ENCODE results near the gene DGKB.

The DGKB gene

DNA sequence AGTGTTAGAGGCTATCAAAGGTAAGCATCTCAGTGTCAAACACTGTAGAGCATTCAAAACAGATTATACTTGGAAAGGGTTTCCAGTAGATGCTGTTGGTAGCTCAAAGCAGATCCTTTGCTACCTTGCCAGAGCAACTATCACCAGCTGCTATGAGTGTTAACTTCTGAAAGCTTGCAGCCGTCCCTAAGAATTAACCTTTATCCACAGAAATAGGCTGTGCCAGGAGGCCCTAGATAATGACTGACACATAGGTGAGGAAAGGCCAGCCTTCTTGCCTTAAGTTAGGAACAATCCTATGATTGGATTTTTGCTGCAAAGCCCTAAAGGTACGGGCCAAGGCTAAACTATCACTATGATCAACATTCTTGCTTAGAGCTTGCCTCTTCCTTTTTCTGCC lies 263.2 kb downstream of the DGKB start:
- DNase-seq (ENCODE audit: low spot score in 2 of 2), result no peak
- Histone ChIP-seq H3K27me3 (ENCODE audit: low read depth) (no peaks in the 10 kb centered on the region), H3K4me3 (no peak overlapping the region), H3K9me3 (no peaks in the 10 kb centered on the region), H3K36me3 (replicated peaks) (no peaks in the 10 kb centered on the region), H3K4me1 (no peaks in the 10 kb centered on the region)
- in situ Hi-C loops (cut with MboI; ENCODE audit: low sequenced_read_pairs), result no loop called here

DNA sequence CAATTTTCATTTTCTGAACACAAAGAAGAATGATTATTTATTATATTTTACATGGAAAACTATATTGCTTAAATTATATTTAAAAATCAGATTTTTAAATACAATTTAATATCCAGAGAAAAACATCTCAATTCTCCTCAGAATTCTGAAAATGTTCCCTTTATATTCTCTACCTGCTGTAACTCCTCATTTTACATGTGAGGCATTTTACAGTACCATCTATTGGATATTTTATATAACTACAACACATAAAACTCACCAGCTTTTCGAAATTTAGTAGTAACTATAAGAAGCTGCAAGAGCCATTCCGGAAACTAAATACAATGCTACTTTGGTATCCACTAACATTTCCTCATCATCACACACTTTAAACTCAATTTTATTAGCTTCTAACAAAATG lies 264.6 kb downstream of the DGKB start:
- Histone ChIP-seq H3K4me3 (no peak overlapping the region), H3K4me1 (no peaks in the 10 kb centered on the region), H3K9me3 (no peaks in the 10 kb centered on the region), H3K36me3 (replicated peaks) (no peaks in the 10 kb centered on the region), H3K27me3 (ENCODE audit: low read depth) (no peaks in the 10 kb centered on the region; the same call in 1 of the 2 replicates)
- in situ Hi-C loops (cut with MboI; ENCODE audit: low sequenced_read_pairs), result no loop called here
- DNase-seq (ENCODE audit: low spot score in 2 of 2), result no peak

GRCh38 chr7:14635955-14636354 lies 266.6 kb downstream of the DGKB start:
- no peaks in the 10 kb centered on the region; the same call in 1 of the 2 replicates for H3K27me3 ChIP-seq (ENCODE audit: low read depth)
- no peaks in the 10 kb centered on the region for H3K36me3 ChIP-seq (replicated peaks)
- no peak for DNase-seq (ENCODE audit: low spot score in 2 of 2)
- in situ Hi-C loops (cut with MboI; ENCODE audit: low sequenced_read_pairs), result no loop called here
- no peaks in the 10 kb centered on the region for H3K4me1 ChIP-seq
- no peaks in the 10 kb centered on the region for H3K9me3 ChIP-seq
- no peak overlapping the region for H3K4me3 ChIP-seq

- in situ Hi-C loops (cut with MboI; ENCODE audit: low sequenced_read_pairs), result no loop called here
These were observed 272.5 kb downstream of the DGKB start for GRCh38 chr7:14630048-14630447.

DNA sequence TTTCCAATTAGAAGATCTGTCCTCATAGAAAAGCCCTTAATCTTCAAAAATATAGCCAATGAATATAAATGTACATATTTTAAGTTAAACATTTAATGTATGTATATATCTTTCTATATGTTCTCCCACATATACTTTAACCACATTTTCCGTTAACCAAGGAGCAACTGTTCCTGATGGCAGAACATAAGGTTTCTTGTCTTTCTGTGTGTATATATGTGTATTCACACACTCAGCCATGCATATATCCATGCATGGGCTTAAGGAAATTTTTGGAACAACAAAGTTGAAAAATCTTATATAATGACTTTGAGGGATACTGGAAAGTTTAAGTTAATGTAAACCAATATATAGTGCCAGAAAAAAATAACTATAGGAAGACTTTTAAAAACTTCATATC lies 274.0 kb downstream of the DGKB start:
- Histone ChIP-seq H3K9me3 (no peaks in the 10 kb centered on the region), H3K36me3 (replicated peaks) (no peaks in the 10 kb centered on the region), H3K4me1 (no peaks in the 10 kb centered on the region), H3K4me3 (no peak overlapping the region), H3K27me3 (ENCODE audit: low read depth) (no peaks in the 10 kb centered on the region; the same call in 1 of the 2 replicates)
- in situ Hi-C loops (cut with MboI; ENCODE audit: low sequenced_read_pairs), result no loop called here
- DNase-seq (ENCODE audit: low spot score in 2 of 2), result no peak

More at GRCh38 chr7:14630048-14630447, 272.5 kb downstream of the DGKB start:
- no peaks in the 10 kb centered on the region; the same call in 1 of the 2 replicates for H3K27me3 ChIP-seq (ENCODE audit: low read depth)
- no peak overlapping the region for H3K4me3 ChIP-seq
- H3K4me1 ChIP-seq, result no peaks in the 10 kb centered on the region
- H3K36me3 ChIP-seq (replicated peaks), result no peaks in the 10 kb centered on the region
- no peaks in the 10 kb centered on the region for H3K9me3 ChIP-seq
- no peak for DNase-seq (ENCODE audit: low spot score in 2 of 2)

- Histone ChIP-seq H3K9me3 (no peaks in the 10 kb centered on the region), H3K27me3 (ENCODE audit: low read depth) (no peaks in the 10 kb centered on the region), H3K4me3 (no peak overlapping the region), H3K36me3 (replicated peaks) (no peaks in the 10 kb centered on the region), H3K4me1 (no peaks in the 10 kb centered on the region)
- DNase-seq (ENCODE audit: low spot score in 2 of 2), result no peak
- in situ Hi-C loops (cut with MboI; ENCODE audit: low sequenced_read_pairs), result no loop called here
These were observed 276.5 kb downstream of the DGKB start for GRCh38 chr7:14626076-14626475.

GRCh38 chr7:14622559-14622958 lies 280.0 kb downstream of the DGKB start:
- Histone ChIP-seq H3K4me3 (no peak overlapping the region), H3K9me3 (no peaks in the 10 kb centered on the region), H3K4me1 (no peaks in the 10 kb centered on the region), H3K36me3 (replicated peaks) (no peaks in the 10 kb centered on the region), H3K27me3 (ENCODE audit: low read depth) (no peaks in the 10 kb centered on the region)
- in situ Hi-C loops (cut with MboI; ENCODE audit: low sequenced_read_pairs), result no loop called here
- no peak for DNase-seq (ENCODE audit: low spot score in 2 of 2)

- DNase-seq (ENCODE audit: low spot score in 2 of 2), result no peak
- H3K4me3 ChIP-seq, result no peak overlapping the region
- in situ Hi-C loops (cut with MboI; ENCODE audit: low sequenced_read_pairs), result no loop called here
These were observed 296.4 kb downstream of the DGKB start for GRCh38 chr7:14606101-14606500.

DNA sequence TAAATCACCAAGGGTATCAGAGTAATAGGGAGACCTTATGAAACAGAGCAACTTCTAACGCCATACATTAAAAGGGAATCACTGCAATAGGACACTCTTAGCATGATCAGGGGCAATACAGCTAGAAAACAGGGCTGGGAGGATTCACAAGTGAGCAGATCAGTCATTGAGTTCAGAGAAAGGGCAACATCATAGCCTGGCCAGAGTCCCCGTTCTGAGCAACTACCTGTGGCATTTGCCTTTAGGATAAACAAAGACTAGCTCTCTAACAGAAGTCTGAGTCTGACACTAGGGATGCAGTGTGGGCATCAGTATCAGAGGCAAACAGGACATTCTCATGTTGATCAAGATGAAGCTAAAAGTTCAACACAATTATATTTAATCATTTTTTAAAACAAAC lies 297.9 kb downstream of the DGKB start:
- H3K9me3 ChIP-seq, result no peaks in the 10 kb centered on the region
- no peaks in the 10 kb centered on the region for H3K36me3 ChIP-seq (replicated peaks)
- DNase-seq (ENCODE audit: low spot score in 2 of 2), result no peak
- in situ Hi-C loops (cut with MboI; ENCODE audit: low sequenced_read_pairs), result no loop called here
- H3K4me3 ChIP-seq, result no peak overlapping the region
- H3K27me3 ChIP-seq (ENCODE audit: low read depth), result no peaks in the 10 kb centered on the region
- H3K4me1 ChIP-seq, result no peaks in the 10 kb centered on the region

More at GRCh38 chr7:14606101-14606500, 296.4 kb downstream of the DGKB start:
- no peaks in the 10 kb centered on the region for H3K27me3 ChIP-seq (ENCODE audit: low read depth)
- H3K36me3 ChIP-seq (replicated peaks), result no peaks in the 10 kb centered on the region
- no peaks in the 10 kb centered on the region for H3K4me1 ChIP-seq
- no peaks in the 10 kb centered on the region for H3K9me3 ChIP-seq

- H3K4me1 ChIP-seq, result no peaks in the 10 kb centered on the region
- no peaks in the 10 kb centered on the region for H3K36me3 ChIP-seq (replicated peaks)
- no peaks in the 10 kb centered on the region for H3K27me3 ChIP-seq (ENCODE audit: low read depth)
- in situ Hi-C loops (cut with MboI; ENCODE audit: low sequenced_read_pairs), result no loop called here
- no peak overlapping the region for H3K4me3 ChIP-seq
- no peak for DNase-seq (ENCODE audit: low spot score in 2 of 2)
- H3K9me3 ChIP-seq, result no peaks in the 10 kb centered on the region
These were observed 299.7 kb downstream of the DGKB start for GRCh38 chr7:14602851-14603250.

DNA sequence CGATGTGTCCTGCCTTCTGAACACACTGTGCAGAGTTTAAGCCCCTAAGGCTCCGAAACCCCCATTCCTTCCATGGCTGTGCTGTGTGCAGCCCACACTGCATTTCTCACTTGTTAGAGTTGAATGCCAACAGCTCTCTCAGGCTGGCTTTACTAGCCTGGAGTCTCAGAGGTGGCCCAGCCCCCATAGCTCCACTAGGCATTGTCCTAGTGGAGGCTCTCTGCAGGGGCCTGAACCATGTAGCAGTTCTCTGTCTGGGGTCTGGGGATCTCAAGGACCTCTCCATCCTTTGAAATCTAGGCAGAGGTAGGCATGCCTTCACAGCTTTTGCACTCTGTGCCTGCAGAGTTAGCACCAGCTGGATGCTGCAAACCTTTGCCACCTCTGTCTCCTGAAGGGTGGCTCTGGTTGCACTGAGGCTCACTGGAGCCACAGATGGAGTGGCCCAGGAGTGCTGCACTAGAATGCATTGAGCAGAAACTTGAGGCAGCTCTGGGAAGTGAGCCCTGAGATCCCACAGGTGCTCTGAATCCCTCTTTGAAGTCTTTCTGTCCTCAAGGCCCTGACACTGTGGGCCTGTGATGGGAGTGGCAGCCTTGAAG lies 301.7 kb downstream of the DGKB start:
- no peak for DNase-seq (ENCODE audit: low spot score in 2 of 2)
- no peaks in the 10 kb centered on the region for H3K9me3 ChIP-seq
- H3K4me1 ChIP-seq, result no peaks in the 10 kb centered on the region
- H3K27me3 ChIP-seq (ENCODE audit: low read depth), result no peaks in the 10 kb centered on the region
- H3K36me3 ChIP-seq (replicated peaks), result no peaks in the 10 kb centered on the region
- no peak overlapping the region for H3K4me3 ChIP-seq
- in situ Hi-C loops (cut with MboI; ENCODE audit: low sequenced_read_pairs), result no loop called here

DNA sequence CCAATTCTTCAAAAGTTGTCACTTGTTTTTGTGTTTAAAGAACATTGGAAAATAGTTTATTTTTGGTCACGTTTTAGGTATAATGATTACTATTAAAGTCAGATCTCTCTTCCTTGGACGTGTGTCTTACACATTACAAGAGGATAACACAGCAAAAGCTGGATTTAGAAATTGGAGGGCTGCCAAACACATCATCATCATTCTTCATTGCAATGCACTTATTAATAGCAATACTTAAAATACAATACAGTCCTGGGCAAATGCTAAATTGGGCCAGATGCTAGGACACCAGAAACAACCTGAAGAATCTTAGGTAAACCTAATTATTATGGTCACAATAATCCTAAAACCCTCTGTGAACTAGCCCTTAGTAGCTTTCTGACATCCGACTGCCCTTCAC lies 303.6 kb downstream of the DGKB start:
- no peak overlapping the region for H3K4me3 ChIP-seq
- DNase-seq (ENCODE audit: low spot score in 2 of 2), result no peak
- H3K27me3 ChIP-seq (ENCODE audit: low read depth), result no peaks in the 10 kb centered on the region
- no peaks in the 10 kb centered on the region for H3K4me1 ChIP-seq
- in situ Hi-C loops (cut with MboI; ENCODE audit: low sequenced_read_pairs), result no loop called here
- no peaks in the 10 kb centered on the region for H3K36me3 ChIP-seq (replicated peaks)
- no peaks in the 10 kb centered on the region for H3K9me3 ChIP-seq

- H3K36me3 ChIP-seq (replicated peaks), result no peaks in the 10 kb centered on the region
- no peaks in the 10 kb centered on the region for H3K4me1 ChIP-seq
- no peak overlapping the region for H3K4me3 ChIP-seq
- no peaks in the 10 kb centered on the region for H3K9me3 ChIP-seq
- no peaks in the 10 kb centered on the region for H3K27me3 ChIP-seq (ENCODE audit: low read depth)
- no peak for DNase-seq (ENCODE audit: low spot score in 2 of 2)
- in situ Hi-C loops (cut with MboI; ENCODE audit: low sequenced_read_pairs), result no loop called here
These were observed 306.1 kb downstream of the DGKB start for GRCh38 chr7:14596421-14596820.

DNA sequence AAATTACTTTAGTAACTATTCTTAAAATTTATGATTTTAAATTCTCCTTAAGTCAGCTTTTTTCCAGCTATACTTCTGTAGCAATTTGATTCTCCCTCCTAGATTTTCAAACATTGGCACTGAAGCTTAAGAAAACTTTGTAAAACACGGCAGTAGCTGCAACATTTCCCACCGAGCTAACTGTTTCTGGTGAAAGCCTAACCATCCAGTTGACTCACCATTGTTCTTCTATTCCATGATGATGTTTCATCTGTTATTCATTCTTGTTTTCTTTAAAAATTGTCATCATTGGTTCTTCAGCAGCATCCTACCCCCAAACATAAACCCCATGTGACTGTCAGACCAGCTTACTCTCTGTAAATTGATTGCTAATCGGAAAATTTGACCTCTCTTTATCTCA lies 312.3 kb downstream of the DGKB start:
- Histone ChIP-seq H3K4me1 (no peaks in the 10 kb centered on the region), H3K36me3 (replicated peaks) (no peaks in the 10 kb centered on the region), H3K27me3 (ENCODE audit: low read depth) (no peaks in the 10 kb centered on the region), H3K4me3 (no peak overlapping the region), H3K9me3 (no peaks in the 10 kb centered on the region)
- in situ Hi-C loops (cut with MboI; ENCODE audit: low sequenced_read_pairs), result no loop called here
- no peak for DNase-seq (ENCODE audit: low spot score in 2 of 2)

GRCh38 chr7:14585232-14585631 lies 317.3 kb downstream of the DGKB start:
- no peaks in the 10 kb centered on the region for H3K27me3 ChIP-seq (ENCODE audit: low read depth)
- no peaks in the 10 kb centered on the region for H3K9me3 ChIP-seq
- no peak for DNase-seq (ENCODE audit: low spot score in 2 of 2)
- no peaks in the 10 kb centered on the region for H3K4me1 ChIP-seq
- H3K36me3 ChIP-seq (replicated peaks), result no peaks in the 10 kb centered on the region
- in situ Hi-C loops (cut with MboI; ENCODE audit: low sequenced_read_pairs), result no loop called here
- no peak overlapping the region for H3K4me3 ChIP-seq
